Activated CD8-positive, alpha-beta T cell treated with anti-CD3 and anti-CD28 coated beads for 36 hours (primary cell): ENCODE results near the gene NPBWR2. TPM values are rescaled to one million over a fixed set of nuclear protein-coding genes. Genes with fewer than 3 reads are reported as not detected.

Experiments used
- ATAC-seq: fragments of 200-7000 bp; cut with Tn5 transposase; one replicate; pipeline ENCODE4 v1.10.0; 2021; ENCODE audit warnings: mild to moderate bottlenecking, moderate library complexity
- CTCF ChIA-PET: fragments of 350-600 bp; sonication (Branson Sonifier 250); formaldehyde crosslinking; loops from one replicate; lab custom pipeline; 2021; ENCODE audit warnings: antibody characterized with exemption; lab: Charles Lee
- POLR2A ChIA-PET: fragments of 350-600 bp; sonication (Branson Sonifier 250); formaldehyde crosslinking; loops from one replicate; lab custom pipeline; 2021; ENCODE audit warnings: antibody characterized with exemption; lab: Charles Lee
- DNase-seq: peaks from one replicate; pipeline ENCODE4 v3.0.0-alpha.2; 2020
- H3K27ac Mint-ChIP-seq: one replicate; pipeline ENCODE4 v1.8.0; 2021; ENCODE audit warnings: mild to moderate bottlenecking, mixed read lengths
- H3K27me3 Mint-ChIP-seq: one replicate; pipeline ENCODE4 v1.8.0; 2021; ENCODE audit warnings: mixed read lengths
- H3K36me3 Mint-ChIP-seq: one replicate; pipeline ENCODE4 v1.8.0; 2021; ENCODE audit warnings: low read depth, mixed read lengths
- H3K4me1 Mint-ChIP-seq: one replicate; pipeline ENCODE4 v1.8.0; 2021; ENCODE audit warnings: low read depth, mixed read lengths
- H3K4me3 Mint-ChIP-seq: one replicate; pipeline ENCODE4 v1.8.0; 2021; ENCODE audit warnings: mild to moderate bottlenecking, moderate library complexity, mixed read lengths
- H3K9me3 Mint-ChIP-seq: one replicate; pipeline ENCODE4 v1.8.0; 2021; ENCODE audit warnings: mixed read lengths
- intact Hi-C: fragments of 100-400 bp; cut with micrococcal nuclease; formaldehyde crosslinking; loops from one replicate; pipeline ENCODE4 v1.10.0; 2022
- total RNA-seq, 2 experiments: library from RNA; stranded (reverse); gene quantifications; one replicate each; pipeline ENCODE4 v1.2.3, GENCODE V29; 2021
- TF ChIP-seq, protein P1 (sequence below): fragments of 200-600 bp; IDR thresholded peaks from one replicate; pipeline ENCODE4 v1.8.0; 2022; ENCODE audit warnings: antibody characterized with exemption, mild to moderate bottlenecking

The NPBWR2 gene
- total RNA-seq, 2 experiments from 2014 or later, result not detected

DNA sequence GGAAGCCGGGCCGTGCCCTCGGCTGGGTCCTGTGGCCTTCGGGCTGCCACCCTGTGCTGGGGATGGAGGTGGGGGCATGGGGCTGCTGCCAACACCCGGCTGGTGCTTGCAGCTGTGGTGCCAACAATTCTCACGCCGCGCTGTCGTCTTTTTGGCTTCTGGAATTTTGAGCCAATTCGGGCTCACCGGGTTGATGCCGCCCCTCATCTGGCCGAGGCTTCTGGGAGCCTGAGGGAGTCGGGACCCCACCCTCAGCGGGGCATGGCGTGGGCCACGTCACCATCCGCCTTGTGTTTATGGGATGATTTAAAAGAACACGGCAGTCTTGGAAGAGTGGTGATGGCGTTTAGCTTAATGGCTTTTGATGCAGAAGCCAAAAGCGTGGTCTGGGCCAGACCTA, 8.7 kb upstream of the NPBWR2 start:
- Mint-ChIP-seq H3K36me3 (no peaks in the 10 kb centered on the region), H3K4me1 (peaks cover 9% of the 10 kb centered on the region), H3K27ac (no peak overlapping the region), H3K4me3 (no peak overlapping the region), H3K9me3 (no peaks in the 10 kb centered on the region), H3K27me3 (no peaks in the 10 kb centered on the region)
- TF ChIP-seq, protein P1, sequence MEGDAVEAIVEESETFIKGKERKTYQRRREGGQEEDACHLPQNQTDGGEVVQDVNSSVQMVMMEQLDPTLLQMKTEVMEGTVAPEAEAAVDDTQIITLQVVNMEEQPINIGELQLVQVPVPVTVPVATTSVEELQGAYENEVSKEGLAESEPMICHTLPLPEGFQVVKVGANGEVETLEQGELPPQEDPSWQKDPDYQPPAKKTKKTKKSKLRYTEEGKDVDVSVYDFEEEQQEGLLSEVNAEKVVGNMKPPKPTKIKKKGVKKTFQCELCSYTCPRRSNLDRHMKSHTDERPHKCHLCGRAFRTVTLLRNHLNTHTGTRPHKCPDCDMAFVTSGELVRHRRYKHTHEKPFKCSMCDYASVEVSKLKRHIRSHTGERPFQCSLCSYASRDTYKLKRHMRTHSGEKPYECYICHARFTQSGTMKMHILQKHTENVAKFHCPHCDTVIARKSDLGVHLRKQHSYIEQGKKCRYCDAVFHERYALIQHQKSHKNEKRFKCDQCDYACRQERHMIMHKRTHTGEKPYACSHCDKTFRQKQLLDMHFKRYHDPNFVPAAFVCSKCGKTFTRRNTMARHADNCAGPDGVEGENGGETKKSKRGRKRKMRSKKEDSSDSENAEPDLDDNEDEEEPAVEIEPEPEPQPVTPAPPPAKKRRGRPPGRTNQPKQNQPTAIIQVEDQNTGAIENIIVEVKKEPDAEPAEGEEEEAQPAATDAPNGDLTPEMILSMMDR, result no peak
- DNase-seq (no peak), ATAC-seq (no peak)
- ChIA-PET POLR2A (interaction anchor here (0.9 kb wide), 1 partner anchor 31 kb away, joined by 3 read pairs; no protein-coding TSS in a partner anchor), CTCF (interaction anchor here (1.2 to 1.3 kb wide), 2 partner anchors 15 to 77 kb away, joined by 3 read pairs; no protein-coding TSS in a partner anchor)
- intact Hi-C loops, result no loop called here

DNA sequence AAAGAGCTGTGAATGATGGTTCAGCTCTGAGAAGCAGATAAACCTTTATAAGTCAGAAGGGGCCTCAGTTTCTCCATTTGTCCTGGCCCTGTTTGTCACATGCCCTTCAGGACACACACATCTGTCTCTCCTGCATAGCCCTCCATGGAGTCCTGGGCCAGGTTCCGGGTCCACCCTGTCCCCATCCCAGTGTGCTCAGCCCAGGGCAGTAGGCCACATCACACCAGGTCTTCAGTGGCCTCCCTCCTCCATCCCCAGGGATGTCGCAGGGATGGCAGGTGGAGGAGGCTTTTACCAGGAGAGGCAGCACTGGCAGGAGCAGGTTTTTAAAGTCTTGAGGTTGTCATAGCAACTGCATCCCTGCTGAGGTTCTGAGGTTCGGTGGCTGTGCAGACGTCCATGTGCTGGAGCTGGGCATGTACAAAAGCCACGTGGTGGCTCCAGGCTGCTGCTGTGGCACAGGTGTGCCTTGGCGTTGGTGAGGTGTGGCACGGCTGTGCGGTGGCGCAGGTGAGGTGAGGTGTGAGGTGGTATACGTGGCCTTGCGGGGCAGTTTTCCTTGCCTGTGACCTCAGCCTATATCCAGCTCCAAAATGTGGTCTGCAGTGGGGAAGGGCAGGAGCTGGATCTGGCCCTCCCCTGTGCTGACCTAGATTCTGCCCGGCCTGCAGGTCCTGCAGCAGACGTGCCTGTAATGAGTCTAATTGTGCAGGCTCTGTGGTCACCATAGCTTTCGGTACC, 8.0 kb upstream of the NPBWR2 start:
- ChIA-PET CTCF (interaction anchor here (1.2 to 1.6 kb wide), 3 partner anchors 14 to 77 kb away, joined by 3 to 5 read pairs (median 3); partner anchors contain the start of gene LKAAEAR1), POLR2A (interaction anchor here (0.9 kb wide), 1 partner anchor 30 kb away, joined by 3 read pairs; no protein-coding TSS in a partner anchor)
- Mint-ChIP-seq H3K27ac (no peak overlapping the region), H3K9me3 (no peaks in the 10 kb centered on the region), H3K27me3 (no peaks in the 10 kb centered on the region), H3K4me3 (no peak overlapping the region), H3K36me3 (no peaks in the 10 kb centered on the region), H3K4me1 (peaks cover 6% of the 10 kb centered on the region)
- DNase-seq (no peak), ATAC-seq (no peak)
- TF ChIP-seq, protein P1, result no peak
- intact Hi-C loops, result no loop called here

DNA sequence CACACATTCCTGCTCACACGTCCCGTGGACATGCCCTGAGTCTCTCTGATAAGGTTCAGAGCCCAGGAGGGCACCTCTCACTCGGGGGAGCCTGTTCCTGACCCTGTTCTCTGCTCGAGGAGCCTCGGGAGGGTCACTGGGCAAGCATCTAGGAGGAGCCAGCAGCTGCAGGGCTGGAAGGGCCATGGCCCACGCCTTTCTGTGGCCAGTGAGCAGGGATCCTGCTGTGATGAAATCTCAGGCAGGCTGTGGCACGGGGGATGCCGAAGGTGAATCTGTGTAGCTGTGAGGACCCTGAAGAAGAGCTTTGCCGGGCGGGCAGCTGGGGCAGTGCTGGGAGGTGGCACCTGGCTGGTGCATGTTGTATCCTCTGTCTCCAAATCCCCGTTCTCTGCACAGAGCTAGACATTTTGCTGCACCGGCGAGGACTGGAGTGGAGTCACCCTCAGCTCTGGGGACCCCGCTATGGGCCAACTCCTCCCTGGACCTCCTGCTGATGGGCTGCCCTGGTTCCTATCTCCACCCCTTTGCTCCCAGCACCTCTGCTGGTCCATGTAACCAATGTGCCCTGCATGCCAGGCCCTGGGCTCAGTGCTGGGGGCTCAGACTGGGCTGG, 7.1 kb upstream of the NPBWR2 start:
- no peaks in the 10 kb centered on the region for H3K9me3 Mint-ChIP-seq
- no peaks in the 10 kb centered on the region for H3K4me1 Mint-ChIP-seq
- H3K36me3 Mint-ChIP-seq, result no peaks in the 10 kb centered on the region
- H3K4me3 Mint-ChIP-seq, result no peak overlapping the region
- intact Hi-C loops, result no loop called here
- H3K27ac Mint-ChIP-seq, result no peak overlapping the region
- TF ChIP-seq, protein P1, result no peak
- H3K27me3 Mint-ChIP-seq, result no peaks in the 10 kb centered on the region
- ATAC-seq (no peak), DNase-seq (no peak)
- ChIA-PET CTCF (interaction anchor here (1.3 to 1.6 kb wide), 2 partner anchors 13 to 30 kb away, joined by 3 to 5 read pairs; partner anchors contain the start of gene LKAAEAR1), POLR2A (no interaction called here)

DNA sequence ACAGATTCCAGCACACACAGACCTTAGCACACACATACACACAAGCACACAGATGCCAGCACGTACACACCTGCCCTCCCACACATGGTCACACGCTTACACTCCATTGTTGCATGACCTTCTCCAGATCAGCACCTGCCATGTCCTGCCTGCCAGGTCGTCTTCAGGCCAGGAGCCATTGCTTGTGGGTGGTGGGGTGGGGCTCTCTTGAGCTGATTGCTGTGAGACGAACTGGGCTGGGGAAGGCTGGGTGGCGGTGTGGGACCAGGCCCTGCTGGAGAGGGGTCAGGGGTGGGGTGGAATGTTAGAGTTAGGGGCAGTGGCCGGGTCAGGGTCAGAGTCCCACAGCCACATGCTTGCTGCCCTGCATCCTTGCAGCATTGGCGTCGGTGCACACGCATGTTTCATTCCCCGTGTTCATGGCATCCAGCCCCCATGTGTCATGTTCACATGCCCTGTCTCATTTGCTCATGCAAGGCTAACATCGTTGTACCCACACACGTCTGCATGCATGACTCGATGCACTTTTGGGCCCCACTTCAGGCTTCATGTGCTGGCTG, 6.5 kb upstream of the NPBWR2 start:
- TF ChIP-seq, protein P1, result no peak
- H3K4me3 Mint-ChIP-seq, result no peak overlapping the region
- ChIA-PET CTCF (interaction anchor here (1.6 kb wide), 1 partner anchor 30 kb away, joined by 5 read pairs; the partner anchor contains the start of gene LKAAEAR1), POLR2A (no interaction called here)
- no peaks in the 10 kb centered on the region for H3K4me1 Mint-ChIP-seq
- no peaks in the 10 kb centered on the region for H3K36me3 Mint-ChIP-seq
- intact Hi-C loops, result no loop called here
- H3K27ac Mint-ChIP-seq, result no peak overlapping the region
- ATAC-seq (no peak), DNase-seq (no peak)
- H3K27me3 Mint-ChIP-seq, result no peaks in the 10 kb centered on the region
- no peaks in the 10 kb centered on the region for H3K9me3 Mint-ChIP-seq

DNA sequence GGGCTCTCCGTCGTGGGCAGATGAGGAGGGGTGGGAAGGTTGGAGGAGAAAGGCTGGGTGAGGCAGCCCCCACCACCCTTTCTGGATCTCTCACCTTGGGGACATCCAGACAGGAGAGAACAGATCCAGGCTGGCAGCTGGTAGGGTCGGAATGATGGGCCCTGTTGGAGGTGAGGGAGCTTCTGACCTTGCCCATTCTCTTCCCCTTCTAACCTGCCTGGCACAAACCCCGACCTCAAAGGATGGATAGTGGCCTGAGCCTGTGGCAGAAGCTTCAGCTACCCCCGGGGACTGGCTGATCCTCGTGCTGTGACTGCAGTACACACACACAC, 6.0 kb upstream of the NPBWR2 start:
- TF ChIP-seq, protein P1, result no peak
- no peak overlapping the region for H3K4me3 Mint-ChIP-seq
- DNase-seq, result no peak
- no peaks in the 10 kb centered on the region for H3K9me3 Mint-ChIP-seq
- POLR2A ChIA-PET, result no interaction called here
- no peaks in the 10 kb centered on the region for H3K4me1 Mint-ChIP-seq
- CTCF ChIA-PET, result no interaction called here
- H3K27me3 Mint-ChIP-seq, result no peaks in the 10 kb centered on the region
- H3K36me3 Mint-ChIP-seq, result no peaks in the 10 kb centered on the region
- ATAC-seq, result no peak
- intact Hi-C loops, result no loop called here
- H3K27ac Mint-ChIP-seq, result no peak overlapping the region
